ENCODE results near the gene ANTXR1.

The ANTXR1 gene

DNA sequence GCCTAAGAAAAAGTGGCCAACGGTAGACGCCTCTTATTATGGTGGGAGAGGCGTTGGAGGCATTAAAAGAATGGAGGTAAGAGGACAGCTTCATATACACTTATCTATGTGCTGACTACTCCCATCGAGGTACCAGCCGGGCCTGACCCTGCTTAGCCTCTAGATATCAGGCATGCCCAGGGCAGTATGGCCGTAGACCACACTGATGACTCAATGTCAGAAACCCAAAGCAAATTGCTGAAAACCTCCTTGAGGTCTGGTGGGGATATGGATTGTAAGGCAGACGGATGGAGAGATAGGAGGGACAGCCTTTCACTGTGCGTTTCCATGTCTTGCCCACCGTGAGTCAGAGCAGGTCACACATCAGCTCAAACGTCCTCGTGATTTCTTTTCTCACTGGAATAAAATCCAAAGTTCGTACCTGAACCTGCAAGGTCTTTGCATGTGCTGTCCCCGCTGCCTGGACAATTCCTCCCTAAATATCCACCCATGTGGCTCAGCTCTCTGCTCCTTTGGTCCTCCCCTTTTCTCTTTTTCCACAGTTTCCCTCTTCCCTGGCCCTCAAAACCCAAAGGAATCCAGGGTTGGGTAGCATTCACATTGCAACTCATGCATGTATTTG is 168.9 kb downstream of the ANTXR1 start:
- DNase-seq (ENCODE audit: low read depth) = no peak

DNA sequence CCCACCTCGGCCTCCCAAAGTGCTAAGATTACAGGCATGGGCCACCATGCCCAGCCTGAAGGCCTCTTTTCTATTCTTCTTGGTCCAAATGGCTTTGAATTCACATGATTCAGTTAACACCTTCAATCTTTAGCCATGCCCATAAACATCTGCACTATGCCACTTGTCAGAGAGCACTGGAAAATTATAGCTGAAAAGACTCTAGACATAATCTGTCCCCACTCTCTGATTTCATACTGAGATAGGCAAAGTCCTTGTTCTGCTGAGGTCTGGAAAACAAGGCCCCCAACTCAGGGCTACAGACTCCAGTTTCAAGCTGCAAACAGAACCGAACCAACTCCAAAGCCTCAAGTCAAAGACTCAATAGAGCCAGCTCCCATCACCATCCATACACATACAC is 170.7 kb downstream of the ANTXR1 start:
- no peak for DNase-seq (ENCODE audit: low read depth)

DNA sequence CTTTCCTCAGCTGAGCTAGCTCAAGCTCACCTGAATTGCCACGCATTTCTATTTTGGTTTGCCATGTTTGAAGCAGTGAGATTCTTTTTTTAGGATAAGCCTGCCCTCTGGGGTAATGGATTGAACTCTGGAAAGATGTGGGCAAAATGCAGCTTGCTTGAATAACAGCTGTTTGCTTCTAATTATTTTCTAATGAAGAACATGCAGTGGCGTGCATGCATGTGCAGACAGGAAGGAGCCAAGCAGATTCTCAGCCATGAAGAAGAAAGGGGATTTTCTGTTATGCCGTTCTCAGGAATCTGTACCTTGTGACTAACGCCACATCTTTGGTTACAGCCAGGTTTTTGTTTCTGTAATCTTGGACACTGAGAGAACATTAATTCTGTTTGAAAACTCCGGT is 171.2 kb downstream of the ANTXR1 start:
- no peak for DNase-seq (ENCODE audit: low read depth)

DNA sequence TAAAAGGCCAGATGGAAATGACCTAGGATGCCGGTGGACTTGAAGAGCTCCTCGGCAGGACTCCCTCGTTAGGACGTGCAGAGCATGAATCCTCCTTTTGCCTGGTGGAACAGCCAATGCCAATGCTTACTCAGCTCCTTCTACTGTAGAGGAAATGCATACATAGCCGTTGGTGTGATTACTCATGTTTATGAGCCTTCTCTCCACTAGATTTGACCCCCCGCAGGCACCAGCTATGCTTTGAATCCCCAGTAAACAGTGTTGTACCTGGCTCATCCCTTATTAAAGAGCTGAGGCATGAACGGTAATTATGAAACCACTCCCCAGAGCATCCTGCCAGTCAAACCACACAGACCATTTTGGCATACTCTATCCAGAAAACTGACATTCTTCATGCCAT is 172.8 kb downstream of the ANTXR1 start:
- no peak for DNase-seq (ENCODE audit: low read depth)

GRCh38 chr2:69186614-69187013 is 173.6 kb downstream of the ANTXR1 start:
- DNase-seq (ENCODE audit: low read depth) = no peak

DNA sequence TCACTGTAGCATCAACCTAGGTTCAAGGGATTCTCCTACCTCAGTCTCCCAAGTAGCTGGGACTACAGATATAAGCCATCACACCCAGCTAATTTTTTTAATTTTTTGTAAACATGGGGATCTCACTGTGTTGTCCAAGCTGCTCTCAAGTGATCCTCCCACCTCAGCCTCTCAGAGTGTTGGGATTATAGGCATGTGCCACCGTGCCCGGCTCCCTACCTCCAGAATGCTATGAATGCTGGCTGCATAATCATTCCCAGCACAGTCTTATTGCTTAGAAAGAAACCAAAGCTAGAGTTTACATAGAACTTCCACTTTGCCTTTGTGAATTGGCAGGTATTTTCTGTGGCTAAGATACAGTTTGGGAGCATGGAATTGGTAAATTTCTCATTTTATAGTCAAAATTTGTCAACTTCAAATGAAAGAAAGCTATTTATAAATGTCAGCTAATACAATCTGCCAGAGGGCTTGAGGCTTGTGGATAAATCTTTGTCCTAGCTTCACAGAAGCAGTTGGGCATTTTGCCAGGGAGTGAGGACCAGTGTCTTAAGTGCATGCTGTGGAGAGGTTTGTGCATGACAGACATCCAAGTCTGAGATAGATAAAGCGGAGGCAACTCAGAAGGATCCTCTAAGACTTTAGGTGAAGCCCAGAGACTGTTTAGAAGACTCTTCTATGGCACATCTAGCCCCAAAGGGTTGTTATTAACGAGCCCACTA is 175.4 kb downstream of the ANTXR1 start:
- DNase-seq (ENCODE audit: low read depth) = no peak

- DNase-seq (ENCODE audit: low read depth) = no peak
These were observed 177.9 kb downstream of the ANTXR1 start for GRCh38 chr2:69190743-69191404.

DNA sequence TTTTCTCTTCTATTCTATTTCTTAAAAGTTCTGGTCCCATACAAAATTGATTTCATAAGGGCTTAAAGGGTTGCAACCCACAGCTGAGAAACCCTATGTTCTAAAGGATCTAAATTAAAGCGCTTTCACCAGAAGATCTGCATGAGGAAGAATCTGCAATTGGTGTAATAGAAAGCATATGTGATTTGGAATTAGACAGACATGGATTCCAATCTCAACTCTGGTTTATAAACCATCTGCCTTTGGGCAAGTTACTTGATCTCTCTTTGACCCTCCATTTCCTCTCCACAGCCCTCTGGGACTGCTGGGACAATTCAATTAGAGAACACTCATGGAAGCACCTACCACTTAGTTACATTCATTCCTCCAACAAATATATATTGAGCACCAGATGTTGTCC is 178.7 kb downstream of the ANTXR1 start:
- DNase-seq (ENCODE audit: low read depth) = no peak

DNA sequence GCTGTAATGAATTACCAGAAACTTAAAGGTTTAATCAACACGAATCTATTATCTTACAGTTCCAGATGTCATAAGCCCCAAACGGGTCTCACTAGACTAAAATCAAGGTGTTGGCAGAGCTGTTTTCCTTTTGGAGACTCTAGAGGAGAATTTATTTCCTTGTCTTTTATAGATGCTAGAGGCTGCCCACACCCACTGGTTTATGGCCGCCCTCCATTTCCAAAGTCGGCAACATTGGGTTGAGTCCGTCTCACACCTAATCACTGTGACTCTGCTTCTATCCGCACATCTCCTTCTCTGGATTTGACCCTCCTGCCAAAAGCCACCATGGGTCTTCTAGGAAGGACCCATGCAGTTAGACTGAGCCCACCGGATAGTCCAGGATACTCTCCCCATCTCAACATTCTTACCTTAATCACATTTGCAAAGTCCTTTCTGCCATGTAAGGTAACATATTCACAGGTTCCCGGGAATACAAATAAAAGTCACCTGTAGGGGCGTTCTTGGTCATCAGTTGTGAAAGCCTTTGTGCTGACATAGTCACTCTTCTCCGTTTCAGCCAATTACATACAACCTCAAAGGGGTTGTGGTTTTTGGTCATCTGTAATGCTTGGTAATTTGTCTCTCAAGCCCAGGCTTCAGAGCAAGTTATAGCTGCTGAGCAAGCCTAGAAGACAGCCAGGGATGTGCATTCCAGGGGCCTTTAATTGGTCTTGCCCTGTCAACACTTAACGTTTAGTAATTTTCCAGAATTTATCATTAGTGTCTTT is 179.4 kb downstream of the ANTXR1 start:
- DNase-seq (ENCODE audit: low read depth) = no peak

DNA sequence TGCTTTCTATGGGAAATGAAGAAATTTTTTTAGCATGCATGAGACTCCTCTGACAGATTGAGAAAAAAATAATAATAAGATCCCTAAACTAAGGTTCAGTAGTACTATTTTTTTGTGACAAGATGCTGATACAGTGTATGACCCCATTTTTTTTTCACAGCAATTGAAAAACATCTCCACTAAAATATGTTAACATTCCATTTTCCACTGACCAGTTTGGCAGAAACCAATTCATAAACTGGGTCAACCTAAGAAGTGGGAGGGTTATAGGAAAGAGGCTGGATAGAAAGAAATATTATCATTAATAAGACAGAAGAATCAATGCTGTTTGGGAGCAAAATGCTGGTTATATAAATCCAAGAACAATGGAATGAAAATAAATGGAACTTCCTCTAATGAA is 182.7 kb downstream of the ANTXR1 start:
- DNase-seq (ENCODE audit: low read depth) = no peak

DNA sequence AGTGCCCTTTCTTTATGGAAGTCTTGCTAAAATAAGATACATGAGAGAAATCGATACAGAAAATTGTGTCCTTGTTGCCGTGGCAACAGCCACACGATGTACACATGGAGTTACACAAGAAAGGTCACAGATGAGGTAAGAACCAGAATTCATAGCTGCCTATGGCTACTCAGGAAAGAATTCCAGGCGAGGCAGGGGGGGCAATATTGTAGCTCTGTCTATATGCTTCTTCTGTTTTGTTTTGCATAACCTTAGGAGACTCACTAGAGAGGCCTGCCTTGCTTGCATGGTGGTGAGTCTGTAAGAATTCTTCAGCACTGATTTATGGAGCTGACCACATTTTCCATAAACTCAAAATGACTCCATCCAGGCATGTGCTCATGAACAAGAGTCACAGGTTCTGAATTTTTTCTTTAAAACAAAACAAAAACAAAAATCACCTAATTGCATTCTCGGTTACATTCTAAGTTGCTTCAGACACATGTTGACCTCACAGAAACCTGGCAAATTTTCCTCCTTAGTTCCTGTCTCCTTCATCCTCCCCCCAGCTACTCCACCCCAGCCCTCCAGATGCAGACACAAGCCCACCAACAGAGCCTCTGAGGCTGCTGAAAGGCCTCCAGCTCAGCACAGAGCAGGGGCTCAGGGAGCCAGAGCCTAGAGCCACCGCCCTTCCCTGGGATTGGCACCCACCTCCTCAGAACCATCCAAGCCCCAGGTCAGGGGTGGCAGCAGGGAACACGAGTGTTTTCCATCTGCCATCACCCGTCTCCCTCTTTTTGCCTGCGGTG is 183.5 kb downstream of the ANTXR1 start:
- DNase-seq (ENCODE audit: low read depth) = no peak

GRCh38 chr2:69200107-69200520 is 187.1 kb downstream of the ANTXR1 start:
- no peak for DNase-seq (ENCODE audit: low read depth)

GRCh38 chr2:69201259-69201658 is 188.3 kb downstream of the ANTXR1 start:
- DNase-seq (ENCODE audit: low read depth) = no peak

DNA sequence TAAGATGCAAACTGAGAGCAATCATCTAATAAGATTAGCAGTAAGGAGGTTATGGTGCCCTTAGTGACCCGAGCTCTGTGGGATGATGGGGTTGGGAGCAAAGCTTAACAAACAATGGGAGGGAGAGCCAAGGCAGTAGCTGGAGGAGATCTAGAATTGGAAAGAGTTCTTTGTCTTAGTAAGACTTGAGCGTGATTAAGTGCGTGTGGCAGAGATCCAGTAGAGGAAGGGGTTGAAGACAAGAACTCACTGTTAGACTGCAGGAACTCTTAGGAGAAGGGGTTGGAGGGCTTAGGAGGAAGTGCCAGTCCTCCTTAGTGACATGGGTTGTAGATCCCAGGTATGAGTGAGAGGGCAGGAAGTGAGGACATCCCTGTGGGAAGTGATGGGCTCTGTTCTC is 189.3 kb downstream of the ANTXR1 start:
- no peak for DNase-seq (ENCODE audit: low read depth)

- no peak for DNase-seq (ENCODE audit: low read depth)
These were observed 190.4 kb downstream of the ANTXR1 start for GRCh38 chr2:69203166-69203985.

- no peak for DNase-seq (ENCODE audit: low read depth)
These were observed 191.7 kb downstream of the ANTXR1 start for GRCh38 chr2:69204654-69205053.

- no peak for DNase-seq (ENCODE audit: low read depth)
These were observed 192.1 kb downstream of the ANTXR1 start for GRCh38 chr2:69205076-69205475.

DNA sequence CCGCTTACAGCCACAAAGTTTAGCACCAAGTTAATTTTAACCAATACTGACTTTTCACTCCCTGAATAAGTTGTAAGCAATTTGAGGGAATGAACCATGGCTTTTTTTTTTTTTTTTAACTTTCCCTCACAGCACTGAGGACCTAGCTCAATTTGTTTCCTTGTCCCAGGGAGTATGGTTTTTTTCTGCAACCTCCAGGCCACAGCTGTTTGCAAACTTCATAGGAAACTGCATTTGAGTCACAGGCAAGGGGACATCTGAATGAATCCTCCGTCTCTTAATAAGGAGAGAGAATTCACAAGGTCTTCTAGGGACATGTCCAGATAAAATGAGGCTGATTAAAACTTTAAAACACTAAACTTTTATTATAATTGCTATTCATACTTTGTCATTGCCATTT is 192.5 kb downstream of the ANTXR1 start:
- DNase-seq (ENCODE audit: low read depth) = no peak

DNA sequence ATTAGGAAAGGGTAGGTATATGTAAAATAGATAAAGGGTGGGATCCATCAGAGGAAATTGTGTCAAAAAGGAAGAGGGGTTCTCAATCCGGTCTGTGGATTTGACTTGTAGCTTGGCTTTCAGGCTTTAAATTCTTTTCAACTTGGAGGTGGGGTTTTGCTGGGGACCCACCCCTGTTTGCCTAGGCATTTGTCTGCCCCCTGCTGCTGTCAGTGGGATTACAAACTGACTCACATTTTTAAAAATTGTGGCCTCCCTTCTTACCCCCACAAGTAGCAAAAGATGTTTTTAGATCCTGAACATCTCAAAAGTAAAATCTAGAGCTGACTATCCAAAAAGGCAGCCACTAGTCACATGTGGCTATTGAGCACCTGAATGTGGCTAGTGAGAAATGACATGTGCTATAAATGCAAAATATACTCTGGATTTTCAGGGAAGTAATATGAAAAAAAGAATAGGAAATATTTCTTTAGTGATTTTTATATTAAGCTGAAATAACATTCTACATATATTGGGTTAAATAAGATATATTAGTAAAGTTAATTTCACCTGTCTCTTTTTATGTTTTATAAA is 195.1 kb downstream of the ANTXR1 start:
- no peak for DNase-seq (ENCODE audit: low read depth)

DNA sequence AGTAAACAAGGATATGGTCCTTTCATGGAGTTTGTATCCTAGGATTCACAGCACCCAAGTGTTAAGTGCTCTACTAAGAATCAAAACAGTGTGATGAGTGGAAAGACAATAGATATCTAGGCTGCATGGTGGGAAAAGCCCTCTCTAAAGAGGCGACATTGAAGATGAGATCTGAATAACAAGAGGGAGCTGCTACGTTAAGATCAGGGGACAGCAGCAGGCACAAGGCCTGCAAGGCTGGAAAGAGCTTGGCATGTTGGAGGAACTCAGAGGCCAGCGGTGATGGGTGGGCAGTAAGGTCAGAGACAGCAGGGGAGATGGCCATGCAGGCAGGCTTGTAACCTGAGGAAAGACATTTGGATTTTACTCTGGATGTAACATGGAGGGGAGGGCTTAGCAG is 196.5 kb downstream of the ANTXR1 start:
- no peak for DNase-seq (ENCODE audit: low read depth)

GRCh38 chr2:69210385-69210784 is 197.4 kb downstream of the ANTXR1 start:
- DNase-seq (ENCODE audit: low read depth) = no peak

Measured in CMK (cell line).